Colonic mucosa (tissue), 4 donors: ENCODE measurements around the gene ATP12A. TPM values are rescaled to one million over a fixed set of nuclear protein-coding genes. Genes with fewer than 3 reads are reported as not detected.
A peak's percentile ranks its signal among the peaks of the same experiment; 100 is the strongest.
"Not testable (repeated sequence)": the region's sequence is repeated elsewhere in the genome, so short reads cannot be mapped to it uniquely, and the experiment has no call there.

Source experiments
- DNase-seq: peaks from one replicate; pipeline ENCODE4 v3.0.0-alpha.2; 2020
- H3K27ac ChIP-seq: fragments of 200-600 bp; one replicate; pipeline ENCODE4 v1.8.0; 2021
- H3K27me3 ChIP-seq: fragments of 200-600 bp; one replicate; pipeline ENCODE4 v1.8.0; 2021
- H3K36me3 ChIP-seq: fragments of 200-600 bp; one replicate; pipeline ENCODE4 v1.8.0; 2021
- H3K4me1 ChIP-seq: fragments of 200-600 bp; one replicate; pipeline ENCODE4 v1.8.0; 2021; ENCODE audit warnings: mild to moderate bottlenecking
- H3K4me3 ChIP-seq: fragments of 200-600 bp; one replicate; pipeline ENCODE4 v1.8.0; 2021
- H3K9ac ChIP-seq, 2 donors: one replicate each; pipeline ENCODE4 v1.7.0; 2013; ENCODE audit warnings: control low read depth in 2 of 2, low read depth in 2 of 2, low read length in 2 of 2
- H3K9me3 ChIP-seq: fragments of 200-600 bp; one replicate; pipeline ENCODE4 v1.8.0; 2021
- intact Hi-C: fragments of 100-400 bp; cut with DNase I; formaldehyde crosslinking; loops from one replicate; pipeline ENCODE4 v1.14.1; 2022
- total RNA-seq, 2 donors: library from RNA; stranded (reverse); fragmentation: NEBNext Ultra II Directional in 1 of 2; extraction: Animal tissue kit (Norgen Biotek cat#: 25700) in 1 of 2; gene quantifications; one replicate each; pipeline ENCODE4 v1.2.1, GENCODE V29; 2021
- TF ChIP-seq, protein P1 (sequence below): fragments of 200-600 bp; IDR thresholded peaks from one replicate; pipeline ENCODE4 v1.8.0; 2022; ENCODE audit warnings: antibody characterized with exemption, mild to moderate bottlenecking
- donor health status: healthy.
- donor health status: DM: no; HTN: no; CAD: no.
- donor health status: DM: no; HTN: no; CAD: no.

The ATP12A gene
- total RNA-seq, 2 donors from 2014 or later, result 0.64 to 1.4 TPM

DNA sequence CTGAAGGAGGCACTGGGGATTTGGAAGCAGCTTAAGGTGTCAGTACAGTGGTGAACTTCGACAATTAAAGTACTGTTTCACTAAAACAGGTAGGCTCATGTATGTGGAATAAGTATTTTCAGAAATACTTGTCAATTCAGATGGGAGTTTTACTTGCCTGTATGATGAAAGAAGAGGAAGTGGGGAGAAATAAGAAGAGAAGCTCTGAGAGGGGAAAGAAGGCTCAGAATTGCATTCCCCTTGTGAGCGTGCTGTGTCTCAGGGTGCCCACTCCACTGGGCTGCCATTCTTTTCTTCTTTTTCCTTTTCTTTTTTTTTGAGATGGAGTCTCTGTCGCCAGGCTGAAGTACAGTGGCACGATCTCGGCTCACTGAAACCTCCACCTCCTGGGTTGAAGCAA, 45.2 kb downstream of the ATP12A start:
- TF ChIP-seq, protein P1, sequence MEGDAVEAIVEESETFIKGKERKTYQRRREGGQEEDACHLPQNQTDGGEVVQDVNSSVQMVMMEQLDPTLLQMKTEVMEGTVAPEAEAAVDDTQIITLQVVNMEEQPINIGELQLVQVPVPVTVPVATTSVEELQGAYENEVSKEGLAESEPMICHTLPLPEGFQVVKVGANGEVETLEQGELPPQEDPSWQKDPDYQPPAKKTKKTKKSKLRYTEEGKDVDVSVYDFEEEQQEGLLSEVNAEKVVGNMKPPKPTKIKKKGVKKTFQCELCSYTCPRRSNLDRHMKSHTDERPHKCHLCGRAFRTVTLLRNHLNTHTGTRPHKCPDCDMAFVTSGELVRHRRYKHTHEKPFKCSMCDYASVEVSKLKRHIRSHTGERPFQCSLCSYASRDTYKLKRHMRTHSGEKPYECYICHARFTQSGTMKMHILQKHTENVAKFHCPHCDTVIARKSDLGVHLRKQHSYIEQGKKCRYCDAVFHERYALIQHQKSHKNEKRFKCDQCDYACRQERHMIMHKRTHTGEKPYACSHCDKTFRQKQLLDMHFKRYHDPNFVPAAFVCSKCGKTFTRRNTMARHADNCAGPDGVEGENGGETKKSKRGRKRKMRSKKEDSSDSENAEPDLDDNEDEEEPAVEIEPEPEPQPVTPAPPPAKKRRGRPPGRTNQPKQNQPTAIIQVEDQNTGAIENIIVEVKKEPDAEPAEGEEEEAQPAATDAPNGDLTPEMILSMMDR, result no peak
- no peaks in the 10 kb centered on the region for H3K36me3 ChIP-seq
- H3K27me3 ChIP-seq, result no peaks in the 10 kb centered on the region
- no peak overlapping the region for H3K4me3 ChIP-seq
- H3K9me3 ChIP-seq, result no peaks in the 10 kb centered on the region
- DNase-seq, result no peak
- no peak overlapping the region for H3K9ac ChIP-seq
- no peak overlapping the region for H3K27ac ChIP-seq
- no peaks in the 10 kb centered on the region for H3K4me1 ChIP-seq
- intact Hi-C loops, result no loop called here

DNA sequence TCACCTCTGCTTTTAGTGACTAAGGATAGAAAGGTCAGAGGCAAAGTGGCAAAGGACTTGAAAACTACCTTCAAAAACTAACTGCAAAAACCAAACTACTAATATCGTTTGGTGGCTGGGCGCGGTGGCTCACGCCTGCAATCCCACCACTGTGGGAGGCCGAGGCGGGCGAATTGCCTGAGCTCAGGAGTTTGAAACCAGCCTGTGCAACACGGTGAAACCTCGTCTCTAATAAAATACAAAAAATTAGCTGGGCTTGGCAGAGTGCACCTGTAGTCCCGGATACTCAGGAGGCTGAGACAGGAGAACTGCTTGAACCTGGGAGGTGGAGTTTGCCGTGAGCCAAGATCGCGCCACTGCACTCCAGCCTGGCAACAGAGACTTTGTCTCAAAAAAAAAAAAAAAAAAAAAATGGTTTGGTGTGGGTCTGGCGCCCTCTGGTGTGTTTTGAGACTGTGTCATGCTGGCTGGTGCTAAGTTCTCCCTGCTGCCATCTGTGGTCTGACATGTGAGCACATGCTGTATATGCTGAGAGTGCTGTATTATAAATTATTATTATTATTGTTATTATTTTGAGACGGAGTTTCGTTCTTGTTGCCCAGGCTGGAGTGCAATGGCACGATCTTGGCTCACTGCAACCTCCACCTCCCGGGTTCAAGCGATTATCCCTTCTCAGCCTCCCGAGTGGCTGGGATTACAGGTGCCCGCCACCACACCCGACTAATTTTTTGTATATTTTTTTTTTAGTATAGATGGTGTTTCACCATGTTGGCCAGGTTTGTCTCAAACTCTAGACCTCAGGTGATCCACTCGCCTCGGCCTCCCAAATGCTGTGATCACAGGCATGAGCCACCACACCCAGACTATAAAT, 47.8 kb downstream of the ATP12A start:
- Histone ChIP-seq H3K36me3 (no peaks in the 10 kb centered on the region), H3K9ac (no peak overlapping the region), H3K4me3 (no peak overlapping the region), H3K4me1 (no peaks in the 10 kb centered on the region), H3K27ac (no peak overlapping the region), H3K9me3 (no peaks in the 10 kb centered on the region), H3K27me3 (no peaks in the 10 kb centered on the region)
- intact Hi-C loops, result no loop called here
- TF ChIP-seq, protein P1, result peak; percentile 82
- peak; percentile 65 for DNase-seq

DNA sequence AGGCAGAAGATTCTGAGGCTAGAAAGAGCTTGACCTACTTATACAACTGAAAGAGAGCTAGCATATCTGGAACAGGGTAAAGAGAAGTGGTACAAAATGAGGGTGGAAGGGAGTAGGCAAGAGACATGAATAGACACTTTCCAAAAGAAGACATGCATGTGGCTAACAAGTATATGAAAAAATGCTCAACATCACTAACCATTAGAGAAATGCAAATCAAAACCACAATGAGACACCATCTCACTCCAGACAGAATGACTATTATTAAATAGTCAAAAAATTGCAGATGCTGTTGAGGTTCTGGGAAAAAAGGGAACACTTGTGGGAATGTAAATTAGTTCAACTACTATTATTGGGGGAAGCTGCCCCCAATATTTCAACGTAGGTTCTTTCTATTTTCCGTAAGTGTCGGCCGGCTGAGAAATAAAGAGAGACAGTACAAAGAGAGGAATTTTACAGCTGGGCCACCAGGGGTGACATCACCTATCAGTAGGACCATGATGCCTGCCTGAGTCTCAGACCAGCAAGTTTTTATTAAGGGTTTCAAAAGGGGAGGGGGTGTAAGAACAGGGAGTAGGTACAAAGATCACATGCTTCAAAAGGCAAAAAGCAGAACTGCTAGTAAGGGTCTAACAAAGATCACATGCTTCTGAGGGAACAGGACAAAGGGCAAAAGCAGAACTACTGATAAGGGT, 50.8 kb downstream of the ATP12A start:
- H3K9me3 ChIP-seq, H3K9ac ChIP-seq, intact Hi-C loops, DNase-seq, H3K27me3 ChIP-seq, H3K36me3 ChIP-seq, H3K4me3 ChIP-seq, H3K27ac ChIP-seq, H3K4me1 ChIP-seq: not testable (repeated sequence)

DNA sequence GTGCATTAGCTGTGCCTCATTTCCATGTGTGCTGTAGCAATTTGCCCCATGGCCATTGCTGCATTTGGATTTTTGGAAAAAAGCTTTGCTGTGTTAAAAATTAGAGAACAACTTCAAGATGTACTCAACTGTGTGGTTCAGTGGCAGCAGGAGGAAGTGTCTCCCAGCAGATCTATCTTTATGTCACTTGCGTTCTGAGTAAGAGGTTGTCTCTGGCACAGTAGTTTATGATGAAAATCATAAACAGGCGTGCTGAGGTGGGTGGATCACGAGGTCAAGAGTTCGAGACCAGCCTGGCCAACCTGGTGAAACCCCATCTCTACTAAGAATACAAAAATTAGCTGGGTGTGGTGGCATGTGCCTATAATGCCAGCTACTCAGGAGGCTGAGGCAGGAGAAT, 54.7 kb downstream of the ATP12A start:
- Histone ChIP-seq H3K4me1 (no peaks in the 10 kb centered on the region), H3K4me3 (no peak overlapping the region)
- TF ChIP-seq, protein P1, result no peak

DNA sequence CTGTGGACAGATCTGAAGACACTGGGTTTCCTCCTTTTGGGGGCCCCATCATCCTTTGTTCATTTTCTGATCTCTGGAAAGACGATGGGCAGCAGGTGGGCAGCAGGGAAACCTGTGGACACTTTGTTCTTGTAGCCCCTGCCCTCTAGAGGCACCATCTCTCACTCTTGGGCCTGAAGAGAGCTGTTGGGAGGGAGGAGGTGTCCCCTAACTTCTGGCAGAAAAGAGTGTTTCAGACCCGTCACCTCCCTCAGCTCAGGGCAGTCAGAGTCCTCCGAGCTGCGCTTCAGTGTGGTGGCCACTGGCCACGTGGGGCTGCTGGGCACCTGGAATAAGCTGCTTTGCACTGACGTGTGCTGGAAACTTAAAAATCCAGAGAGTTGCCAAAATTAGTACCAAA, 56.8 kb downstream of the ATP12A start:
- no peak overlapping the region for H3K4me3 ChIP-seq
- intact Hi-C loops, result no loop called here
- H3K27ac ChIP-seq, result no peak overlapping the region
- H3K27me3 ChIP-seq, result no peaks in the 10 kb centered on the region
- H3K4me1 ChIP-seq, result no peaks in the 10 kb centered on the region
- H3K36me3 ChIP-seq, result no peaks in the 10 kb centered on the region
- H3K9ac ChIP-seq, result no peak overlapping the region
- H3K9me3 ChIP-seq, result no peaks in the 10 kb centered on the region
- no peak for DNase-seq
- TF ChIP-seq, protein P1, result no peak

More for the DNA sequence above, 54.7 kb downstream of the ATP12A start:
- Histone ChIP-seq H3K36me3 (no peaks in the 10 kb centered on the region), H3K27ac (no peak overlapping the region), H3K27me3 (no peaks in the 10 kb centered on the region), H3K9me3 (no peaks in the 10 kb centered on the region), H3K9ac (no peak overlapping the region)
- intact Hi-C loops, result no loop called here
- DNase-seq, result no peak
